GM23338 (cell line): ENCODE data around the gene MLEC. TPM values are rescaled to one million over a fixed set of nuclear protein-coding genes. Genes with fewer than 3 reads are reported as not detected.
A peak's percentile ranks its signal among the peaks of the same experiment; 100 is the strongest.

ENCODE experiments used
- ATAC-seq: fragments of 200-7000 bp; cut with Tn5 transposase; 3 replicates; pipeline ENCODE4 v1.9.1; 2020
- DNase-seq: peaks from one replicate; pipeline ENCODE4 v3.0.0-alpha.2; 2015; ENCODE audit warnings: low spot score
- H2AFZ ChIP-seq: fragments of 200-600 bp; sonication (generic); 2 replicates; pipeline ENCODE4 v1.8.0; 2016; ENCODE audit warnings: antibody characterized with exemption, mild to moderate bottlenecking, moderate library complexity
- H3F3A ChIP-seq: fragments of 200-600 bp; sonication (generic); replicated peaks from 2 replicates; pipeline ENCODE4 v1.8.0; 2017; ENCODE audit warnings: antibody characterized with exemption, mixed run types, low read depth
- H3K27ac ChIP-seq: fragments of 200-600 bp; sonication (generic); 2 replicates; pipeline ENCODE4 v1.6.1; 2016; ENCODE audit warnings: low read depth
- H3K27me3 ChIP-seq: fragments of 200-600 bp; sonication (generic); 2 replicates; pipeline ENCODE4 v1.8.0; 2016; ENCODE audit warnings: mild to moderate bottlenecking, mixed run types, moderate library complexity; ENCODE audit not compliant: insufficient read depth
- H3K36me3 ChIP-seq: fragments of 200-600 bp; sonication (generic); 2 replicates; pipeline ENCODE4 v1.8.0; 2016; ENCODE audit warnings: mild to moderate bottlenecking; ENCODE audit not compliant: insufficient read depth
- H3K4me1 ChIP-seq: fragments of 200-600 bp; sonication (generic); 2 replicates; pipeline ENCODE4 v1.8.0; 2016; ENCODE audit warnings: mild to moderate bottlenecking, moderate library complexity; ENCODE audit not compliant: insufficient read depth
- H3K4me2 ChIP-seq: fragments of 200-600 bp; sonication (generic); 2 replicates; pipeline ENCODE4 v1.7.1; 2017; ENCODE audit warnings: mixed run types
- H3K4me3 ChIP-seq: fragments of 200-600 bp; sonication (generic); 2 replicates; pipeline ENCODE4 v1.6.1; 2016; ENCODE audit warnings: mixed run types
- H3K79me2 ChIP-seq: fragments of 200-600 bp; sonication (generic); replicated peaks from 2 replicates; pipeline ENCODE4 v1.8.0; 2017; ENCODE audit warnings: mild to moderate bottlenecking; ENCODE audit not compliant: insufficient read depth
- H3K9me2 ChIP-seq: fragments of 200-600 bp; sonication (generic); 2 replicates; pipeline ENCODE4 v1.8.0; 2017; ENCODE audit not compliant: insufficient read depth
- H4K20me1 ChIP-seq: fragments of 200-600 bp; sonication (generic); replicated peaks from 2 replicates; pipeline ENCODE4 v1.8.0; 2017; ENCODE audit warnings: mild to moderate bottlenecking; ENCODE audit not compliant: insufficient read depth
- H3K27ac Mint-ChIP-seq: 2 replicates; pipeline ENCODE4 v1.8.0; 2020; ENCODE audit warnings: inconsistent platforms, mild to moderate bottlenecking, moderate library complexity, mixed read lengths
- H3K27me3 Mint-ChIP-seq: 3 replicates; pipeline ENCODE4 v1.8.0; 2022; ENCODE audit warnings: low read depth, mild to moderate bottlenecking, moderate library complexity, mixed read lengths, inconsistent platforms; ENCODE audit not compliant: insufficient read depth, poor library complexity
- H3K36me3 Mint-ChIP-seq: 3 replicates; pipeline ENCODE4 v1.8.0; 2021; ENCODE audit warnings: low read depth, mild to moderate bottlenecking, inconsistent platforms, moderate library complexity, mixed read lengths
- H3K4me1 Mint-ChIP-seq: 3 replicates; pipeline ENCODE4 v1.8.0; 2020; ENCODE audit warnings: mild to moderate bottlenecking, inconsistent platforms, mixed read lengths
- H3K4me3 Mint-ChIP-seq: 3 replicates; pipeline ENCODE4 v1.8.0; 2021; ENCODE audit warnings: moderate library complexity, mild to moderate bottlenecking, inconsistent platforms, mixed read lengths
- H3K9me3 Mint-ChIP-seq: 3 replicates; pipeline ENCODE4 v1.8.0; 2020; ENCODE audit warnings: moderate library complexity, mild to moderate bottlenecking, inconsistent platforms, mixed read lengths
- CREB1 ChIP-seq: fragments of 250-450 bp; sonication (Bioruptor Pico); IDR thresholded peaks from 2 replicates; pipeline ENCODE4 v1.5.0; 2020; ENCODE audit warnings: low read depth, mild to moderate bottlenecking, moderate library complexity
- ETS1 ChIP-seq: IDR thresholded peaks from 2 replicates; pipeline ENCODE4 v1.6.1; 2016; ENCODE audit warnings: antibody characterized with exemption
- EZH2 ChIP-seq: fragments of 200-600 bp; sonication (generic); IDR thresholded peaks from one replicate; pipeline ENCODE4 v1.8.0; 2017; ENCODE audit warnings: antibody characterized with exemption, mild to moderate bottlenecking, low read depth; ENCODE audit not compliant: unreplicated experiment
- EZH2phosphoT487 ChIP-seq: fragments of 200-600 bp; sonication (generic); IDR thresholded peaks from one replicate; pipeline ENCODE4 v1.8.1; 2018; ENCODE audit warnings: antibody characterized with exemption; ENCODE audit not compliant: unreplicated experiment
- JUNB ChIP-seq: IDR thresholded peaks from one replicate; pipeline ENCODE4 v1.6.1; 2016; ENCODE audit warnings: antibody characterized with exemption; ENCODE audit not compliant: unreplicated experiment
- NANOG ChIP-seq: IDR thresholded peaks from 2 replicates; pipeline ENCODE4 v1.6.1; 2016; ENCODE audit warnings: antibody characterized with exemption, borderline replicate concordance
- POLR2AphosphoS5 ChIP-seq: IDR thresholded peaks from 2 replicates; pipeline ENCODE4 v1.6.1; 2016; ENCODE audit warnings: antibody characterized with exemption, low read depth
- REST ChIP-seq: IDR thresholded peaks from one replicate; pipeline ENCODE4 v1.6.1; 2018; ENCODE audit warnings: antibody characterized with exemption; ENCODE audit not compliant: unreplicated experiment
- STAT1 ChIP-seq: IDR thresholded peaks from one replicate; pipeline ENCODE4 v1.6.1; 2016; ENCODE audit warnings: antibody characterized with exemption; ENCODE audit not compliant: unreplicated experiment
- ZNF114 ChIP-seq: fragments of 250-450 bp; sonication (Bioruptor Pico); IDR thresholded peaks from 2 replicates; pipeline ENCODE4 v1.5.0; 2020; ENCODE audit warnings: mild to moderate bottlenecking, moderate library complexity
- ZNF331 ChIP-seq: fragments of 250-450 bp; sonication (Bioruptor Pico); IDR thresholded peaks from 2 replicates; pipeline ENCODE4 v1.5.0; 2020; ENCODE audit warnings: low read depth, mild to moderate bottlenecking, moderate library complexity
- ZNF462 ChIP-seq: fragments of 250-450 bp; sonication (Bioruptor Pico); IDR thresholded peaks from 2 replicates; pipeline ENCODE4 v1.5.0; 2020; ENCODE audit warnings: mild to moderate bottlenecking, moderate library complexity
- polyA plus RNA-seq: library from polyadenylated mRNA; unstranded; fragments of >200 nt; fragmentation: Nextera tagmentation; extraction: Ambion mirVana; gene quantifications from 2 replicates; pipeline ENCODE4 v1.2.1, GENCODE V29; 2016
- total RNA-seq: library from RNA; depleted of rRNA; stranded (reverse); fragments of >200 nt; shearing (Covaris generic); gene quantifications from 2 replicates; pipeline ENCODE4 v1.2.3, GENCODE V29; 2014
- TF ChIP-seq, protein P1 (sequence below), 2 experiments: fragments of 200-600 bp in 1 of 2; sonication (generic) in 1 of 2; conservative IDR thresholded peaks; 2 replicates each; pipeline versions ENCODE4 v1.5.1 to v1.6.1; 2016 to 2017; ENCODE audit warnings: antibody characterized with exemption in 2 of 2, low read depth in 2 of 2, mild to moderate bottlenecking in 2 of 2, moderate library complexity in 1 of 2

MLEC gene
- total and polyA plus RNA-seq, 2 experiments from 2014 or later, result 225 to 264 TPM

- peak overlapping the region; percentile 58 for H3K4me3 ChIP-seq
- H3K4me1 Mint-ChIP-seq, result peaks cover 15% of the 10 kb centered on the region
Measured at GRCh38 chr12:120726510-120726793, 39.5 kb downstream of the MLEC start.

More at GRCh38 chr12:120726510-120726793, 39.5 kb downstream of the MLEC start:
- Histone ChIP-seq H3K4me1 (peaks cover 11% of the 10 kb centered on the region), H4K20me1 (peaks cover 14% of the 10 kb centered on the region; the same call in 1 of the 2 replicates), H3K9me2 (no peaks in the 10 kb centered on the region), H3K4me2 (peak overlapping the region; percentile 83; the same call in 1 of the 2 replicates), H3K79me2 (no peaks in the 10 kb centered on the region), H3K36me3 (peaks cover 13% of the 10 kb centered on the region), H3K27me3 (no peaks in the 10 kb centered on the region), H3K27ac (no peak overlapping the region), H3F3A (peaks cover 20% of the 10 kb centered on the region), H2AFZ (peak overlapping the region; percentile 99)
- Mint-ChIP-seq H3K4me3 (peak overlapping the region; percentile 80), H3K27ac (no peak overlapping the region), H3K27me3 (peaks cover 4% of the 10 kb centered on the region), H3K9me3 (no peaks in the 10 kb centered on the region; the same call in 2 of the 3 replicates), H3K36me3 (peaks cover 37% of the 10 kb centered on the region)
- DNase-seq (no peak), ATAC-seq (no peak)
- no peak for TF ChIP-seq EZH2
- no peak for TF ChIP-seq ETS1
- TF ChIP-seq NANOG, result no peak
- TF ChIP-seq POLR2AphosphoS5, result no peak
- no peak for TF ChIP-seq REST
- TF ChIP-seq ZNF462, result no peak
- no peak for TF ChIP-seq ZNF331 (CRISPR knock-in tag)
- TF ChIP-seq CREB1, result no peak
- TF ChIP-seq, protein P1, sequence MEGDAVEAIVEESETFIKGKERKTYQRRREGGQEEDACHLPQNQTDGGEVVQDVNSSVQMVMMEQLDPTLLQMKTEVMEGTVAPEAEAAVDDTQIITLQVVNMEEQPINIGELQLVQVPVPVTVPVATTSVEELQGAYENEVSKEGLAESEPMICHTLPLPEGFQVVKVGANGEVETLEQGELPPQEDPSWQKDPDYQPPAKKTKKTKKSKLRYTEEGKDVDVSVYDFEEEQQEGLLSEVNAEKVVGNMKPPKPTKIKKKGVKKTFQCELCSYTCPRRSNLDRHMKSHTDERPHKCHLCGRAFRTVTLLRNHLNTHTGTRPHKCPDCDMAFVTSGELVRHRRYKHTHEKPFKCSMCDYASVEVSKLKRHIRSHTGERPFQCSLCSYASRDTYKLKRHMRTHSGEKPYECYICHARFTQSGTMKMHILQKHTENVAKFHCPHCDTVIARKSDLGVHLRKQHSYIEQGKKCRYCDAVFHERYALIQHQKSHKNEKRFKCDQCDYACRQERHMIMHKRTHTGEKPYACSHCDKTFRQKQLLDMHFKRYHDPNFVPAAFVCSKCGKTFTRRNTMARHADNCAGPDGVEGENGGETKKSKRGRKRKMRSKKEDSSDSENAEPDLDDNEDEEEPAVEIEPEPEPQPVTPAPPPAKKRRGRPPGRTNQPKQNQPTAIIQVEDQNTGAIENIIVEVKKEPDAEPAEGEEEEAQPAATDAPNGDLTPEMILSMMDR (conservative IDR thresholded peaks at IDR 0.05; ENCODE audit: low read depth in 2 of 2), result no peak
- TF ChIP-seq ZNF114 (CRISPR knock-in tag), result no peak
- no peak for TF ChIP-seq JUNB
- TF ChIP-seq EZH2phosphoT487, result no peak
- TF ChIP-seq STAT1, result no peak
